ENCODE results near the gene INTS15.

INTS15 gene

GRCh38 chr7:6643915-6644625 lies 54.2 kb downstream of the INTS15 start:
- no peak for FAIRE-seq

- no peak for FAIRE-seq
These were observed 54.9 kb downstream of the INTS15 start for GRCh38 chr7:6644728-6645127.

GRCh38 chr7:6646465-6646864 lies 56.6 kb downstream of the INTS15 start:
- FAIRE-seq = no peak

- no peak for FAIRE-seq
These were observed 57.3 kb downstream of the INTS15 start for GRCh38 chr7:6647080-6647479.

- no peak for FAIRE-seq
These were observed 57.7 kb downstream of the INTS15 start for GRCh38 chr7:6647541-6647940.

- FAIRE-seq = no peak
These were observed 58.4 kb downstream of the INTS15 start for GRCh38 chr7:6648066-6648814.

- FAIRE-seq = no peak
These were observed 58.9 kb downstream of the INTS15 start for GRCh38 chr7:6648815-6649104.

GRCh38 chr7:6649241-6649961 lies 59.6 kb downstream of the INTS15 start:
- no peak for FAIRE-seq

GRCh38 chr7:6650086-6650485 lies 60.3 kb downstream of the INTS15 start:
- no peak for FAIRE-seq

GRCh38 chr7:6650521-6651011 lies 60.7 kb downstream of the INTS15 start:
- FAIRE-seq = no peak

GRCh38 chr7:6651851-6652445 lies 62.1 kb downstream of the INTS15 start:
- no peak for FAIRE-seq

- no peak for FAIRE-seq
These were observed 62.7 kb downstream of the INTS15 start for GRCh38 chr7:6652446-6653011.

GRCh38 chr7:6653071-6654003 lies 63.5 kb downstream of the INTS15 start:
- no peak for FAIRE-seq

GRCh38 chr7:6654113-6654841 lies 64.5 kb downstream of the INTS15 start:
- no peak for FAIRE-seq

GRCh38 chr7:6654842-6655610 lies 65.2 kb downstream of the INTS15 start:
- FAIRE-seq = no peak

GRCh38 chr7:6655636-6656385 lies 66.0 kb downstream of the INTS15 start:
- FAIRE-seq = no peak

- no peak for FAIRE-seq
These were observed 66.6 kb downstream of the INTS15 start for GRCh38 chr7:6656413-6656812.
